HEK293 (cell line): ENCODE data around the gene GATAD2A.

Experiments
- BCL6B ChIP-seq: fragments of 450-650 bp; formaldehyde crosslinking; IDR thresholded peaks from 2 replicates; pipeline ENCODE4 v1.5.1; 2017; ENCODE audit warnings: missing biosample characterization, missing genetic modification characterization
- CTCF ChIP-seq: fragments of 450-650 bp; formaldehyde crosslinking; IDR thresholded peaks from 2 replicates; pipeline ENCODE4 v1.5.1; 2016; ENCODE audit warnings: missing biosample characterization, missing genetic modification characterization
- GLIS1 ChIP-seq: fragments of 450-650 bp; formaldehyde crosslinking; IDR thresholded peaks from 2 replicates; pipeline ENCODE4 v1.5.1; 2016; ENCODE audit warnings: missing biosample characterization, missing genetic modification characterization
- KLF10 ChIP-seq: fragments of 450-650 bp; IDR thresholded peaks from 2 replicates; pipeline ENCODE4 v1.5.1; 2018; ENCODE audit warnings: missing biosample characterization, mild to moderate bottlenecking, missing genetic modification characterization
- MYNN ChIP-seq: fragments of 450-650 bp; formaldehyde crosslinking; IDR thresholded peaks from 2 replicates; pipeline ENCODE4 v1.5.1; 2016; ENCODE audit warnings: missing biosample characterization, missing genetic modification characterization, borderline replicate concordance
- SCRT1 ChIP-seq: fragments of 450-650 bp; formaldehyde crosslinking; IDR thresholded peaks from 2 replicates; pipeline ENCODE4 v1.5.1; 2016; ENCODE audit warnings: missing biosample characterization, missing genetic modification characterization, borderline replicate concordance
- ZNF302 ChIP-seq: fragments of 450-650 bp; formaldehyde crosslinking; IDR thresholded peaks from 2 replicates; pipeline ENCODE4 v1.5.1; 2016; ENCODE audit warnings: missing biosample characterization, missing genetic modification characterization, low read depth
- ZNF626 ChIP-seq: fragments of 450-650 bp; sonication (Bioruptor Pico); formaldehyde crosslinking; IDR thresholded peaks from 2 replicates; pipeline ENCODE4 v1.5.1; 2018; ENCODE audit warnings: missing biosample characterization, missing genetic modification characterization, inconsistent platforms
- ZNF747 ChIP-seq: fragments of 450-650 bp; formaldehyde crosslinking; IDR thresholded peaks from 2 replicates; pipeline ENCODE4 v1.5.1; 2016; ENCODE audit warnings: missing biosample characterization, missing genetic modification characterization
- ZNF792 ChIP-seq: fragments of 450-650 bp; formaldehyde crosslinking; IDR thresholded peaks from 2 replicates; pipeline ENCODE4 v1.5.1; 2016; ENCODE audit warnings: missing biosample characterization, missing genetic modification characterization
- TF ChIP-seq, protein P1 (sequence below): sonication (generic); formaldehyde crosslinking; IDR thresholded peaks from 2 replicates; pipeline ENCODE4 v1.8.1; 2022; ENCODE audit warnings: mild to moderate bottlenecking, moderate library complexity, missing genetic modification reagents

DNA sequence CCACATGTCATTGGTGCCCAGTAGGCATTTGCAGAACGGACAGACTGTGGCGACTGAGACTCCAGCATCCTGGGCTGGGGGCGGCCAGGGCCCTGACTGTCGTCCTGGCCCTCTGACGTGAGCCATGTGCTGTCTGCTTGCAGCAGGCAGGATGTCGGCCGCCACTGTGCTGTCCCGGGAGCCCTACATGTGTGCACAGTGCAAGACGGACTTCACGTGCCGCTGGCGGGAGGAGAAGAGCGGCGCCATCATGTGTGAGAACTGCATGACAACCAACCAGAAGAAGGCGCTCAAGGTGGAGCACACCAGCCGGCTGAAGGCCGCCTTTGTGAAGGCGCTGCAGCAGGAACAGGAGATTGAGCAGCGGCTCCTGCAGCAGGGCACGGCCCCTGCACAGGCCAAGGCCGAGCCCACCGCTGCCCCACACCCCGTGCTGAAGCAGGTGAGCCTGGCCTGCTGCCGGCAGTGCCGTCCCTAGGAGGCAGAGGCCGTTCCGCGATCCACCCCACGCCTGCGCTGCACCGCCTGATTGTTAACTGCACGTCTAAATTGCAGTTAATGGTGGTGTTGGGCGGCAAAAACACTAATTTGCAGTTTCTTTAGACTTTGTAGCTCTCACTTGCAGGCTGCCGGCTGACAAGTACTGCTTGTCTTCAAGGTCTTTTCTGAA, 95.6 kb downstream of the GATAD2A start:
- TF ChIP-seq CTCF (no peak), ZNF302 (tag by site-specific recombination) (no peak), ZNF626 (no peak), BCL6B (tag by site-specific recombination) (no peak), MYNN (tag by site-specific recombination) (no peak), GLIS1 (no peak), SCRT1 (tag by site-specific recombination) (no peak), ZNF747 (no peak), KLF10 (tag by site-specific recombination) (no peak), ZNF792 (no peak)
- TF ChIP-seq, protein P1, sequence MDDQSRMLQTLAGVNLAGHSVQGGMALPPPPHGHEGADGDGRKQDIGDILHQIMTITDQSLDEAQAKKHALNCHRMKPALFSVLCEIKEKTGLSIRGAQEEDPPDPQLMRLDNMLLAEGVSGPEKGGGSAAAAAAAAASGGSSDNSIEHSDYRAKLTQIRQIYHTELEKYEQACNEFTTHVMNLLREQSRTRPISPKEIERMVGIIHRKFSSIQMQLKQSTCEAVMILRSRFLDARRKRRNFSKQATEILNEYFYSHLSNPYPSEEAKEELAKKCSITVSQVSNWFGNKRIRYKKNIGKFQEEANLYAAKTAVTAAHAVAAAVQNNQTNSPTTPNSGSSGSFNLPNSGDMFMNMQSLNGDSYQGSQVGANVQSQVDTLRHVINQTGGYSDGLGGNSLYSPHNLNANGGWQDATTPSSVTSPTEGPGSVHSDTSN (CRISPR knock-in tag): no peak
